Erythroblast (primary cell): ENCODE measurements around the gene INPP1.

Experiments
- GATA1 ChIP-seq: IDR thresholded peaks from 2 replicates; pipeline ENCODE4 v1.6.1; 2011; ENCODE audit warnings: low read depth, mild to moderate bottlenecking, control low read depth, low read length, moderate library complexity
- POLR2A ChIP-seq: IDR thresholded peaks from 2 replicates; pipeline ENCODE4 v1.6.1; 2011; ENCODE audit warnings: mild to moderate bottlenecking, low read length

DNA sequence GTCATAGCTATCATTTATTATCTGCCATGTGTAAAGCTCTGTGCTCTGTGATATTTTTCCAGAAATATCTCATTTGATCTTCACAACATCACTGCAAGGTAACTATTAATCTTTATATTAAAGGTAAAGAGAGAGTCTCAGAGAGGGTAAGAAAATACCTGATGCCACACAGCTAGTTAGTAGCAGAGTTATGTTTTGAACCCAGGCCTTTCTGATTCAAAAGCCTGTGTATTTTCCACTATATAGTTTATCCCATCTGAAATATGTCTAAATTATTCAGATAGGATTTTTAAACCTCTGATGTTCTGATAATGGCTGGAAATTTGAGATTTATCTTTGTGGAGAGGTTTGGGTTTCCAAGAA lies 10.1 kb downstream of the INPP1 start:
- TF ChIP-seq POLR2A (no peak), GATA1 (no peak)
